Lower leg skin (tissue), 3 donors: ENCODE measurements around the gene SLC25A44.

Source experiments
- CTCF ChIP-seq, 3 donors: fragments of 450-650 bp; IDR thresholded peaks; one replicate each; pipeline ENCODE4 v1.5.1; 2016; ENCODE audit warnings: antibody characterized with exemption in 3 of 3, mild to moderate bottlenecking in 3 of 3, moderate library complexity in 2 of 3
- POLR2A ChIP-seq, 2 donors: fragments of 450-650 bp; IDR thresholded peaks; one replicate each; pipeline ENCODE4 v1.6.1; 2016 to 2017; ENCODE audit warnings: antibody characterized with exemption in 2 of 2, mild to moderate bottlenecking in 1 of 2, moderate library complexity in 1 of 2

- TF ChIP-seq POLR2A (IDR thresholded peaks at IDR 0.05), result no peak
- no peak for TF ChIP-seq CTCF (IDR thresholded peaks at IDR 0.05)
Measured at GRCh38 chr1:156245451-156246232, 51.7 kb downstream of the SLC25A44 start.
